Measurements from ENCODE around the gene FALEC. TPM values are rescaled to one million over a fixed set of nuclear protein-coding genes. Genes with fewer than 3 reads are reported as not detected.

Gene FALEC
- total and polyA plus RNA-seq, 9 of the 15 experiments (the other 6 are each of a cell fraction or from before 2014, with no cell fraction given) = 0.15 to 1.8 (median 0.53) TPM; not detected in 5

DNA sequence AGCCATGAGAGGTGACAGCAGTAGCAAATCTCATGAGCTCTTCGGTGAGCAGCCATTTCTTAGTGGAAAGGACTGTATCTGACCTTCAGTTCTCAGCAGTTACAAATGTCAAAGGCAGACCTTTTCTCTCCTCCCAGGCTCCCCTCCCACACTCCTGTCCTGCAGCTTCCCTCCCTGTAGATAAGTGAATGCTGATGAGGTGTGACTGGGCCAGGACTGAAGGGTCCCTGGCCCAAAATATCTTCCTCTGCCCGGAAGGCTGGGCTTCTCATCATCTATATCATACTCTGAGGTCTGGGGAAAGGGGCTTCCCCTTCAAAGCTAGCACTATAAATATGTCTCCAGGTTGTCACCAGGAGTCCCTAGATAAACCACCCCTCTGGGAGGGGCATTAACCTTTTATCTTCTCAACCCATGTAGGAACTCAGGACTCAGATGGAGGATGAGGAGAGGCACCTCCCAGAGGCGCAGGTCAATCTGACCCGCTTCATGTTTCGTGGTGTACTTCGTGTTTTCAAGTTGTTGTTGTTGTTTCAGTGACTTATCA lies 30.0 kb downstream of the FALEC start (continued):
- TF ChIP-seq ETV6 (IDR thresholded peaks at IDR 0.05; ENCODE audit: borderline replicate concordance in 1 of 2, low read depth in 2 of 2, low read length in 1 of 2) (0 out of 4 replicates have a peak, but pooled peaks of 1 of the 2 experiments have one; percentile 39), ETV6 (CRISPR knock-in tag; IDR thresholded peaks at IDR 0.05; ENCODE audit: borderline replicate concordance) (no peak), LEF1 (IDR thresholded peaks at IDR 0.05) (peak; percentile 100), RHOXF2B (CRISPR knock-in tag; conservative IDR thresholded peaks at IDR 0.05) (no peak), TRIM24 (IDR thresholded peaks at IDR 0.05) (peak; percentile 89 to 90), SRSF7 (optimal IDR thresholded peaks at IDR 0.05; ENCODE audit: low read depth, low read length) (no peak), KDM1A (IDR thresholded peaks at IDR 0.05) (peak; percentile 94 to 95), SRSF1 (IDR thresholded peaks at IDR 0.05; ENCODE audit: low read depth, low read length) (no peak), SMAD4 (CRISPR knock-in tag; conservative IDR thresholded peaks at IDR 0.05) (peak; percentile 91), ARHGAP35 (IDR thresholded peaks at IDR 0.05; ENCODE audit: partially characterized antibody) (no peak), ZFP30 (CRISPR knock-in tag; IDR thresholded peaks at IDR 0.05; ENCODE audit: borderline replicate concordance) (no peak), ZNF197 (CRISPR knock-in tag; IDR thresholded peaks at IDR 0.05; ENCODE audit: low read depth) (no peak), SUPT5H (IDR thresholded peaks at IDR 0.05) (peak; percentile 66), ZEB2 (IDR thresholded peaks at IDR 0.05) (peak; percentile 97), CC2D1A (IDR thresholded peaks at IDR 0.05) (peak; percentile 95; the same call in 1 of the 2 replicates), GATA2 (CRISPR knock-in tag; IDR thresholded peaks at IDR 0.05) (peak; percentile 94), ARID2 (IDR thresholded peaks at IDR 0.05) (no peak), FUS (optimal IDR thresholded peaks at IDR 0.05; ENCODE audit: low read depth, low read length) (no peak), ZNF780A (CRISPR knock-in tag; IDR thresholded peaks at IDR 0.05) (no peak), ZBTB8A (IDR thresholded peaks at IDR 0.05; ENCODE audit: partially characterized antibody) (no peak)
- TF ChIP-seq, protein P1, sequence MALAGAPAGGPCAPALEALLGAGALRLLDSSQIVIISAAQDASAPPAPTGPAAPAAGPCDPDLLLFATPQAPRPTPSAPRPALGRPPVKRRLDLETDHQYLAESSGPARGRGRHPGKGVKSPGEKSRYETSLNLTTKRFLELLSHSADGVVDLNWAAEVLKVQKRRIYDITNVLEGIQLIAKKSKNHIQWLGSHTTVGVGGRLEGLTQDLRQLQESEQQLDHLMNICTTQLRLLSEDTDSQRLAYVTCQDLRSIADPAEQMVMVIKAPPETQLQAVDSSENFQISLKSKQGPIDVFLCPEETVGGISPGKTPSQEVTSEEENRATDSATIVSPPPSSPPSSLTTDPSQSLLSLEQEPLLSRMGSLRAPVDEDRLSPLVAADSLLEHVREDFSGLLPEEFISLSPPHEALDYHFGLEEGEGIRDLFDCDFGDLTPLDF (CRISPR knock-in tag; IDR thresholded peaks at IDR 0.05) = no peak
- TF ChIP-seq, protein P2, sequence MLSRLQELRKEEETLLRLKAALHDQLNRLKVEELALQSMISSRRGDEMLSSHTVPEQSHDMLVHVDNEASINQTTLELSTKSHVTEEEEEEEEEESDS (CRISPR knock-in tag; IDR thresholded peaks at IDR 0.05) = no peak
- TF ChIP-seq, protein P3, sequence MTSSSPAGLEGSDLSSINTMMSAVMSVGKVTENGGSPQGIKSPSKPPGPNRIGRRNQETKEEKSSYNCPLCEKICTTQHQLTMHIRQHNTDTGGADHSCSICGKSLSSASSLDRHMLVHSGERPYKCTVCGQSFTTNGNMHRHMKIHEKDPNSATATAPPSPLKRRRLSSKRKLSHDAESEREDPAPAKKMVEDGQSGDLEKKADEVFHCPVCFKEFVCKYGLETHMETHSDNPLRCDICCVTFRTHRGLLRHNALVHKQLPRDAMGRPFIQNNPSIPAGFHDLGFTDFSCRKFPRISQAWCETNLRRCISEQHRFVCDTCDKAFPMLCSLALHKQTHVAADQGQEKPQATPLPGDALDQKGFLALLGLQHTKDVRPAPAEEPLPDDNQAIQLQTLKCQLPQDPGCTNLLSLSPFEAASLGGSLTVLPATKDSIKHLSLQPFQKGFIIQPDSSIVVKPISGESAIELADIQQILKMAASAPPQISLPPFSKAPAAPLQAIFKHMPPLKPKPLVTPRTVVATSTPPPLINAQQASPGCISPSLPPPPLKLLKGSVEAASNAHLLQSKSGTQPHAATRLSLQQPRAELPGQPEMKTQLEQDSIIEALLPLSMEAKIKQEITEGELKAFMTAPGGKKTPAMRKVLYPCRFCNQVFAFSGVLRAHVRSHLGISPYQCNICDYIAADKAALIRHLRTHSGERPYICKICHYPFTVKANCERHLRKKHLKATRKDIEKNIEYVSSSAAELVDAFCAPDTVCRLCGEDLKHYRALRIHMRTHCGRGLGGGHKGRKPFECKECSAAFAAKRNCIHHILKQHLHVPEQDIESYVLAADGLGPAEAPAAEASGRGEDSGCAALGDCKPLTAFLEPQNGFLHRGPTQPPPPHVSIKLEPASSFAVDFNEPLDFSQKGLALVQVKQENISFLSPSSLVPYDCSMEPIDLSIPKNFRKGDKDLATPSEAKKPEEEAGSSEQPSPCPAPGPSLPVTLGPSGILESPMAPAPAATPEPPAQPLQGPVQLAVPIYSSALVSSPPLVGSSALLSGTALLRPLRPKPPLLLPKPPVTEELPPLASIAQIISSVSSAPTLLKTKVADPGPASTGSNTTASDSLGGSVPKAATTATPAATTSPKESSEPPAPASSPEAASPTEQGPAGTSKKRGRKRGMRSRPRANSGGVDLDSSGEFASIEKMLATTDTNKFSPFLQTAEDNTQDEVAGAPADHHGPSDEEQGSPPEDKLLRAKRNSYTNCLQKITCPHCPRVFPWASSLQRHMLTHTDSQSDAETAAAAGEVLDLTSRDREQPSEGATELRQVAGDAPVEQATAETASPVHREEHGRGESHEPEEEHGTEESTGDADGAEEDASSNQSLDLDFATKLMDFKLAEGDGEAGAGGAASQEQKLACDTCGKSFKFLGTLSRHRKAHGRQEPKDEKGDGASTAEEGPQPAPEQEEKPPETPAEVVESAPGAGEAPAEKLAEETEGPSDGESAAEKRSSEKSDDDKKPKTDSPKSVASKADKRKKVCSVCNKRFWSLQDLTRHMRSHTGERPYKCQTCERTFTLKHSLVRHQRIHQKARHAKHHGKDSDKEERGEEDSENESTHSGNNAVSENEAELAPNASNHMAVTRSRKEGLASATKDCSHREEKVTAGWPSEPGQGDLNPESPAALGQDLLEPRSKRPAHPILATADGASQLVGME (CRISPR knock-in tag; IDR thresholded peaks at IDR 0.05) = no peak
- TF ChIP-seq, protein P4, sequence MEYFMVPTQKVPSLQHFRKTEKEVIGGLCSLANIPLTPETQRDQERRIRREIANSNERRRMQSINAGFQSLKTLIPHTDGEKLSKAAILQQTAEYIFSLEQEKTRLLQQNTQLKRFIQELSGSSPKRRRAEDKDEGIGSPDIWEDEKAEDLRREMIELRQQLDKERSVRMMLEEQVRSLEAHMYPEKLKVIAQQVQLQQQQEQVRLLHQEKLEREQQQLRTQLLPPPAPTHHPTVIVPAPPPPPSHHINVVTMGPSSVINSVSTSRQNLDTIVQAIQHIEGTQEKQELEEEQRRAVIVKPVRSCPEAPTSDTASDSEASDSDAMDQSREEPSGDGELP (CRISPR knock-in tag; IDR thresholded peaks at IDR 0.05; ENCODE audit: borderline replicate concordance) = peak; percentile 70

Data from K562 (cell line).